HG03442 (cell line): ENCODE data around the gene EZH2.

Experiments used
- ATAC-seq: cut with Tn5 transposase; IDR thresholded peaks from one replicate; pipeline ENCODE4 v1.9.1; 2021; ENCODE audit warnings: mild to moderate bottlenecking, moderate library complexity; ENCODE audit not compliant: unreplicated experiment

Gene EZH2

DNA sequence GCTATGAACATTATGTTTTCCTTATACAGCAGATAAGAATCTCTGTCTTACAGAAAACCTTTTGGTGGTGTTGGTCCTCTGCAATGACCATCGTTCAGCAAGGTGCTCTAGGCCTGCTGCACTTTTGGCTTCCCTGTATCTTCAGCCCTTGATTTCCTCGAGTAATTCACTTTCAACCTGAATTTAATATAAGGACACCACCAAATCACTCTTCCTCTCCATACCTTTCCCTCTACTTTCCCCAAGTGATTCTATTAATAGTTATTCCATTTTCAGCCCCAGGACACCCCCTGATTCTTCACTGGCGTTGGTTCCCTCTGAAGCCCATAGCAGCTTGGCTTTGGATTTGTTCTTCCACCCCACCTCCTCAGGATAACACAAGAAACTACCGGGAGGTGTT lies 72.2 kb downstream of the EZH2 start:
- no peak for ATAC-seq

DNA sequence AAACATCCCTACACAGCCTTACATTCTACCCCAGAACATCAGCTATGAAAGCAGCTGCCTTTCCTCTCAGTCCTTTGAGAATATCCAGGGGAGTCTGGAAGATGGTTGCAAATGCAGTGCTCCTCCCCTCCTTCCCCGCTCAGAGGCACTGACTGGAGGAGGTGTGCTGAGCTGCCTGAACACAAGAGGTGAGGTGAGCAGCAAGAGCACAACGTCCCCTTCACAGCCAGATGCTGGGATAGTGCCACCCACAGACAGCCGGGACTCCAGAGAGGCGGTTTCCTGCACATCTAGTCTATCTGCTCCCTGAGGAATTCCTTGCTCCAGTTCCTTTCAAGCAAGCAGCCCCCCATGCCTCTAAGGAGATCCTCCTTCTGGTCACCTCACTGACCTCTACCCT lies 74.2 kb downstream of the EZH2 start:
- no peak for ATAC-seq

DNA sequence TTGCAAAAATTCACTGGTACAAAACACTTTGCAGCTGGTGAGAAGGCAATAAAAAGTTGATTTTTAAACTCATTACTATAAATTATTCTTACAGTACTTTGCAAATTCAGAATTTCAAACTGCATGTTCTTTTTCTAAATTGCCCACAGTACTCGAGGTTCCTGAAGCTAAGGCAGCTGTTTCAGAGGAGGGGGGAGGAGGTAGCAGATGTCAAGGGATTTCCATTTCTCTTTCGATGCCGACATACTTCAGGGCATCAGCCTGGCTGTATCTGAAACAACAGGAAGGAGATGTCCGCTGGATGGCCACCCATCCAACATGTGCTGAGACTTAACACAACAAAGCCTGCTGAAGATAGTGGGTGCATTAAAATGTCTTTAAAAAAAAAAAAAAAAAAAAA lies 76.7 kb downstream of the EZH2 start:
- ATAC-seq: no peak

DNA sequence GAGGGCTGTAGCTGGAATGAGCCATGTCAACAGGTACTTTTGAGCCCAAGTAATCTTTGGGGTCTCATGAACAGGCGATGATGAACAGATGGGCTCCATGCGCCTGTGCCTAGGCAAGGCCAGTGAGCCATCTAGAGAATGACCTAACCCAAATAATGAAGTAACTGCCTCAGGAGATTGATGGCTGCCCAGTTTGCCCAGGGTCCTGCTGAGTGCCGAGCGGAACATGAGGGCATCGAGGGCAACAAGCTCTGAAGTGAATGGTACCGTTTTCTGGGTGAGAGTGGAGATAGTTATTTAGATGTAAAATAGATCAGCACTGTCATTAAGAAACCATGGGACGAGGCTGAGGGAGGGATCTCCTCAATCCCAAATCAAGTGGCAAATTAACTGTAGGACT lies 77.9 kb downstream of the EZH2 start:
- ATAC-seq: no peak

DNA sequence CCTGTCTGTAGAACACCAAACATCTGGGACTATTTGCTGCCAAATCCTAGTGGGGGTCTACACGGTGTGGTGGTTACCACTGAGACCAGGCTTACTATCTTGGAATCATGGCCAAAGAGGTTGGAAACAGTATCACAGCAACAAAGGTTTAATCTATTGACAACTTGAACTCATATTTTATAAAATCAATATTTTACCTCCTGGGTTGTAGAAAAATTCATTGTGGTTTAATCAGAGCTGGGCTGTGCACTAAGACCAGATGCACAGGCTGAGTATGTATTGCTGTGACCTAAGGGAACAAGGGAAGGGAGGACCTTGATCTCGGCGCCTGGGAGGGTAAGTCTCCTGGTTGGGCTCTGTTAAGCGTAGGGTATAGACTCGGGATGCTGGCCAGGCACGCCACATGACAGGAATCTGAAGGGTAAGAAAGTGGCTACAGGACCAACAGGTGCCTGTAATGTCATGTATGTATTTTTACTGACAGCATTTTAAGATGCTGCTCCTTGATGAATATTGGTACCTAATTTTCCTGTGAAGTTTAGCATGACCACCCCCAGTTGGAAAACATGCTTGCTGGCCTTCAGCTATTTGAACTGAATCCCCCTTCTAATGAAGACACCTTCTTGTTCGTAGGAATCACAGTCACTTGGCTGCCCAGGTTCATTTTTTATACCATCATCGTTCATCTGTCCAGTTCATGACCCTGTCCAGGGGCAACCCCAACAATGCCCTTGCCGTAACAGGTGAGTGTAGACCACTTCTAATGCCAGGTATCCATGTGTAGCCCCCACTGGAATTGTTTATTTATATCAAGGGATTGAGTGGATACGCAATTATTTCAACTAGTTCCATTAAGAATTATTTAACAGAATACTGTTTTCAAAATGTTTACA lies 79.5 kb downstream of the EZH2 start:
- no peak for ATAC-seq

DNA sequence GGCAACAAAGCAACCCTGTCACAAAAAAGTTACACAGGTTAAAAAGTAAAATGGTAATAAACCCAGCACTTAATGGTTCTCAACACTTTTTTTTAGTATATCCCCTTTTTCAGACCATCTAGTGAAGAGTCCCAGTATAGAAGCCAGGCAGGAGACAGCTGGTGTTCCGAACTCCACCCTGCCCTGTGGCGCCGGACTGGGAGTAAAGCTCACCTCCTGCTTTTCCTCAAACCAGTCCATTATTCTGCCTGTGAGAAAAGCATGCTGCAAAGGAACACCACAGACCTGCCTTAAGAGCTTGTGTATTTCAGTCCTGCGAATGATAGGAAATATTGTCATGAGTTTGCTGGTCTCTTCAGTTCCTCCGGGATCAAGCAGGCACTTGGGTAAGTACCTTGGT lies 81.0 kb downstream of the EZH2 start:
- no peak for ATAC-seq

DNA sequence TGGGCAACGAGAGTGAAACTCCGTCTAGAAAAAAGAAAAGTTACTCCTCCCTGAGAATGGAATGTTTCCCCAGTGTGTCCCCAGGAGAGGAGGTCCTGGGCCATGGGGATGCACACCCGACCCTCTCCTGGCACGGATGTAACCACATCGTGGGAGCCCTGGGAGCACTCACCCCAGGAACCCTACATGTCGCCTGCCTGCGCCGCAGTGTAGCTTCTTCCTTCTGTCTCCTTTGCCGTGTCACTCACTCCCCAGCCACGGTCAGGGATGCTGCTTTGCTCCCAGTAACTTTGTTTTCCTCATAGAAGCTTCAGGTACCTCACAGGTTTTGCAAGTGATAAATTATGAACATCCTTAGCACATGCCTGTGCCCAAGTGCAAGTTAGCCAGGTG lies 82.0 kb downstream of the EZH2 start:
- no peak for ATAC-seq

DNA sequence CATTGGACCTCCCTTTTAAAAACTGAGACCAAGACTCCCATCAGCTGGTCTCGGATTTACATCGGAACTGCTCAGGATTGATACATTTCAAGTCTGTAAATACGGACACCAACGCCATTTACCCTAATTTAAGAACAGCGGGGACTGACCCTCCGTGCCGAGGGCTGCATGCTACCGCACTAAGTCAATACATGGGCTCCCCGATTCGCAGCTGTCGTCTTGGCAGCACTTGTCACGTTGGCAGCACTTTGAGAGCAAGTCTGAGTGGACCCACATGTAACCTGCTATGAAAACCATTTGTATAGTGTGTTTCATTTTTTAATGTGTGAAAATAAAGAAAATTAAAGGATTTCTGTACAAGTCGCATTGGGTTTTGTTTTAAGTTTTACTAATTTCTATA lies 83.4 kb downstream of the EZH2 start:
- no peak for ATAC-seq

DNA sequence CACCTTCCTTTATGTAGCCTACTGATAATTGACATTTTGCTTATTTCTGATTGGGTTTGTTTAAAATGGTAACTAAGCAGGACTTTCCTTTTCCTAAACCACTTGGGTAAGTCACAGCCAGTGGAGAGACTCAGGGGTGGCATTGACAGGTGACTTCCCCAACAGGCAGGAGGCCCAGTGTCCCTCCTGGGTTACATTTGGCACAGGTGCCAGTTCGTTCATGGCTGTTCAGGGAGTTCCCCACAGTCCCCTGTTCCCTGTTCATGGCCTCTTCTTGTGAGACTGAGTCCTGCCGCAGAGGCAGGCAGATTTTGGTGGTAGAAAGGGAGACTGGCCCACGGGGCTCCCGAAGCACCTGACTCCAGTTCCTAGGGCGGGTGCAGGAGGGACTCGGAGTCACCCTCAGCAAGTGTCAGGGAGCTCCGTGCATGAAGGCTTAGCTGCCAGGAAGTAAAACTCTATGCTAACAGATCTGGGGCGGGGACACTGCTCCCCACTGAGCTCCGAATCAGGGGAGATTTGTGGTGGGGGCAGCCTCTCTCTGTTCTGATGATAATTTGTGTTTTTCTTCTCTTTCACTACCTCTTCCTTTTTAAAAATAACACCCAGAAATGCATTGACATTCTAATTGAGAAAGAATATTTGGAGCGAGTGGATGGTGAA lies 84.1 kb downstream of the EZH2 start:
- ATAC-seq: no peak

DNA sequence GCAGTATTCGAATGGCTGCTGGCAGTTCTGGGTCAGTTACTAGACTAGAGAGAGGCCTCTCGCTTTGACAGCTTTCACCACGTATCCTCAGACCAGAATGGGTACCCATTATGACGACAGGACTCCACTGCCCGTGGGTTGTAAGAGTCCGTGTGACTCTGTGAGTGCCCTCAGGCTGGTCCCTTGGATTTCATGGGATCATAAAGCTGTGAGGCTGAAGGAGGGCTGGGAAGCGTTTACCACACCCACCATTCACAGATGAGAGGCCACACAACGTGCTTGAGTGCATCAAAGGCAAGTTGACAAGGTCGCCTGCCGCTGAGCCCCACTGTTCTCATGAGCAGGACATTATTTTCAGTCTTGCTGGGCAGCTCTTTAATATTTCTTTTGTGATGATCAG lies 87.2 kb downstream of the EZH2 start:
- ATAC-seq: no peak

DNA sequence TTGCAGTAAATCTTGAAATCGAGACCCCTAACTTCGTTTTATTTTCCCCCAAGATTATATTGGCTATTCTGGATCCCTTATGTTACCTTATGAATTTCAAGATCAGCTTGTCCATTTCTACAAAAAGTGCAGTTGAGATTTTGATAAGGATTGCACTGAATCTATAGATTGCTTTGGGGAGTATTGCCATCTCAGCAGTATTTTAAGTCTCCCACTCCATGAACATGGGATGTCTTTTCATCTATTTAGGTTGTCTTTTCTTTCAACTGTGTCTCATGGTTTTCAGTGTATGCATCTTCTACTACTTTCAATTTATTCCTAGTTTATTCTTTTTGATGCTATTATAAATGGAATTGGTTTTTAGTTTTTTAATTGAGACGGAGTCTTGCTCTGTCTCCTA lies 89.6 kb downstream of the EZH2 start:
- ATAC-seq: no peak

DNA sequence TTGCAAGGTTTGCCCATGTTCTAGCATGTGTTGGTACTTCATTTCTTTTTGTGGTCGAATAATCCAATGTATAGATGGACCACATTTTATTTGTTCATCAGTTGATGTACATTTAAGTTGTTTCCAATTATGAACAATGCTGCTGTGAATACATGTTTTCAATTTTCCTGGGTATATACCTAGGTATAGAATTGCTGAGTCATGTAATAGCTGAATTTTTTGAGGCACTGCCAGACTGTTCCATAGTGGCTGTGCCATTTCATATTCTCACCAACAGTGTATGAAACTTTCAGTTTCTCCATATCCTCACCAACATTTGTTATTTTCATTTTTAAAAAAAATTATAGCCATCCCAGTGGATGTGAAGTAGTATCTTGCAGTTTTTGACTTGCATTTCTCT lies 90.5 kb downstream of the EZH2 start:
- no peak for ATAC-seq

DNA sequence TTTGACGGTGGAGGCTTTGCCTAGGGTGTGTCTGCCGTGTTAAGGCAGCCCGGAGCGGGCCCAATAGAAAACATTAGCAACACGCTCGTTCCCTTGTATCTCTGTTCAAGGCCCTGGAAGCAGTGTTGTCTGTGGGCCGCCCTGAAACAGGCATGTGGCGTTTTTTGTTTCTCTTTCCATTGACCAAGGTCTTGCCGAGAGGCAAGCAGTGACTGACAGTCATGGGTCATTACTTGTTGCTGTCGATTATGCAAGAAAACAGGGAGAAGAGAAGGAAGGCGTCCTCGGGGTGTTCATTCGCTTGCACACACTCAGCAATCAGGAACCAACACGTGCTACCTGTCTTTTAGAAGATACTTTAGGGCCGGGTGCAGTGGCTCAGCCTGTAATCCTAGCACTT lies 92.5 kb downstream of the EZH2 start:
- ATAC-seq: no peak

DNA sequence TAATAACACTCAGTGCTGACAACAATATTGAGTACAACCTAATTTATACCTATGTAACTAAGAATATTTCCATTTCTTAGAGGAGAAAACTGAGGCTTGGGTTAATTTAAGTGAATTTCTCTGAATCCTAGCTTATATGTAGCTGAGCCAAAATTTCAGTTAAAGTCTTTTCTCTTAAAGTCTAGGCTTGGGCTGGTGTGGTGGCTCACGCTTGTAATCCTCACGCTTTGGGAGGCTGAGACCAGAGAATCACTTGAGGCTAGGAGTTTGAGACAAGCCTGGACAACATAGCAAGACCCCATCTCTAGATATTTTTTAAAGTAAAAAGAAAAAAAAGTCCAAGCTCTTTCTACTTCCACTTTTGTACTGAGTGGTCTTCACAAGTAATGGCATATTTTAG lies 93.2 kb downstream of the EZH2 start:
- ATAC-seq: no peak

DNA sequence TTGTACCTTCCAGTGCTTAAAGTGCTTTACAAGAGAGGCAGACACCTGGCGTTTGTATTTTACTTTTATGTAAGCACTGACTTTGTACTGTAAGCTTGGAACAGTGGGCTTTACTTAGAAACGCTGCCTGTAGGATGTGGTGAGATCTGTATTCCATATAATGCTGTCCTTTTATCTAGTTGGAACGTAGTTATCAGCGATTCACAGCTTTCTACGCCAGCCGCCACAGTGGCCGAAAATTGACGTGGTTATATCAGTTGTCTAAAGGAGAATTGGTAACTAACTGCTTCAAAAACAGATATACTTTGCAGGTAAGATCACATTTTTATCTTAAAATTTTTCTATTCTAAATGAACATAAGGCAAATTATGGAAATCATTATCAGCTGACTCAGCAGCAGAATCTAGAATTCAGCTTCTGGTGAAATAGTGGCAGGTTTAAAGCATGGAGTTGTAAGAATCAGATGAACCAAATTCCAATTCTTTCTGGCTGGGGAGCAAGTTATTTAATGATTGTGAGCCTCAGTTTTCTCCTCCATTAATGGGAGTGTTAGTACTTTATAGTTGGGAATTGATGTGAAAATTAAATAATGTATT lies 93.9 kb downstream of the EZH2 start:
- no peak for ATAC-seq

DNA sequence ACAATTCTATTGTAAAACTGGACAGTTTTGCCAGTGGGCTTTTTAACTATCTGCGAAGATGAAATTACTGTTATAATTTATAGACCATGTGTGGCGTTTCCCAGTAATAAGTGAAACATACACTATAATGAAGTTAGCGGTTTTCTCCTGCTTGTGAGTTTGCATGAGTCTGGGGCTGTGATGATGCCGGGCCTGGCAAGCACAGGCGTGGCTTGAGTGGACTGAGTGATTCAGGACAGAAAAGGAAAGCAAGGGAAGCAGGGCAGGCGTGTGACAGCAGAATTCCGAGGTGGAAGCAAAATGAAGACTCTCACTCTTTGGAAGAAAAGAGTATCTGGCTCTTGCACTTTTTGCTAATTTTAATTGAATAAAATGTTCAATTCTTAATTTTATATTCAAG lies 94.9 kb downstream of the EZH2 start:
- ATAC-seq: no peak

DNA sequence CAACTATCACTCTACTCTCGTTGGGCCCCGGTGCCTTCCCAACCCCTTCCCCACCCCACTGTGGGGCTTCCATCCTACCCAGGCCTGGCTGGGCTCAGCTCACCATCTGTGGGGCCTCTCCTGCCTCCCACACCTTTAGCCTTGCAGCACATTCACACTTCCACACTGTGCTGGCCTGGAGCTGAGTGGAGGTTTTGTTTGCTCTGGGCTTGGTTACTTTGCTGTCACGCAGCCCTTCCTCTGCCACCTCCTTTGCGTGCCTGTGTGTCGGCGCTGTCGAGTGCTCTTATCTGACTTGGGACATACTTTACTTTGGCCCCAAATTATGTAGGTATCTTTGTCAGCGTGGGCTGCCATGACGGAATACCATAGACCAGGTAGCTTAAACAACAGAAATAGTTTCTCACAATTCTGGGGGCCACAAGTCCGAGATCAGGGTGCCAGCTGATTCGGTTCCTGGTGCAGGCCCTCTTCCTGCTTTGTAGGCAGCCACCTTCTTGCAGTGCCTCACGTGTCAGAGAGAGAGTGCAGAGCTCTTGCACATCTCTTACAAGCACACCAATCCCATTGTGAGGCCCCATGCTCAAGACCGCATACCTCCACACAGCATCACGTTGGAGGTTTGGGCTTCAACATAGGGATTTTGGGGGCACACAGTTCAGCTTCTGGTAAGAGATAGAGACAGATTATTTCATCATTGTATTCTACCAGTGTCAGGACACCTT lies 96.4 kb downstream of the EZH2 start:
- no peak for ATAC-seq

DNA sequence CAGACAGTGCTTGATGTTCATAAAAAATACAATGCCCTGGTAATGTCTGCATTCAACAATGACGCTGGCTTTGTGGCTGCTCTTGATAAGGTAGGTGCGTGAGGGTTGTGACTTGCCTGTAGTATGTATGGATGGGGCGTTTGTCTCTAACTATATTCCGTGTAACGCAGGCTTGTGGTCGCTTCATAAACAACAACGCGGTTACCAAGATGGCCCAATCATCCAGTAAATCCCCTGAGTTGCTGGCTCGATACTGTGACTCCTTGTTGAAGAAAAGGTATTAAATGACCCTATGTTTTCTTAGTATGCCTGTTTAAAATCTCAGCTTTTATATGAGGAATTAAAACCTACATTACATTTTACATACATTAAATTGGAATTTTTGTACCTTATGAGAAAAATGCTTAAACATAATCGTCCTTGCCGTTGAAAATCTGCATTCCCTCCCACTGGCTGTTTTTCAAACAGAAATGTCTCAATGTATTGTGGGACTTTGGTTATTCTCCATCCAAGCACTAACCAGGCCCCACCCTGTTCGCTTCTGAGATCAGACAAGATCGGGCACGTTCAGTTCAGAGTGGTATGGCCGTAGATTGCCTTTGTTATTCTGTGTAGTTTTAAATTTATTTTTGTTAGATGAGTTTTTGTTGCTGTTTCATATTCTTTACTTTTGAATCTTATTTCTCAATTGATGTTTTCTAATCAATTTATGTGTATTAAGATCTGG lies 100.1 kb downstream of the EZH2 start:
- no peak for ATAC-seq

DNA sequence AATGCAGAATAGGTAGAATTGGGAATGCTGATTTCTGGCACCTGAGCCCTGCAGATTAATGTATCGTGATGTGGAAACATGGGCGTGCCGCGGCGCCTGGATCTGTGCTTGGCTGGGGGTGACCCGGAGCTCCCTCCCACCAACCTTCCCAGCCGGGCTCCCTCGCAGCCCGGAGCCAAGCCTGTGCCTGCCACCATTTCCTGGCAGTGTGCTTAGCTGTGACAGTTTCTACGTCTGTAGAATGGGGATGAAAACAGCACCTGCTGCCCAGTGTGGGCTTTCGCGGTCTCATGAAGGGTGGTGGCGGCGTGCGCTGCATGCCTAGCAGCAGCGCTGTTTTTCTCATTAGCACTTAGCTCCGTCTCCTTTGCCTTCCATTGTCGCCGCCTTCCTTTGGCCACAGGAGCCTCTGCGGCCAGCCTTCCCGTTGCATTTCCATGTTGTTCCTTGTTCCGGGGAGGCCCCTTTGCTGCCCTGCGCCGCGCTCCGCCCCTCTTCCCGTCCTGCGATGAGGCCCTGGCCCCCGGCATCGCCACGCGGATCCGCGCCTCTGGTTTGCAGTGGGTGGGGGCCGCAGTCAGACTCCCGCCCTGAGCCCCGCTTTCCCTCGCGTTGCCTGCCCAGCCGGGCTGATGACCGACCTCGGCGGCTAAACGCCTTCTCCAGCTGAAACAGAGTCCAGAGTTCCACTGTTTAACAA lies 101.2 kb downstream of the EZH2 start:
- no peak for ATAC-seq

DNA sequence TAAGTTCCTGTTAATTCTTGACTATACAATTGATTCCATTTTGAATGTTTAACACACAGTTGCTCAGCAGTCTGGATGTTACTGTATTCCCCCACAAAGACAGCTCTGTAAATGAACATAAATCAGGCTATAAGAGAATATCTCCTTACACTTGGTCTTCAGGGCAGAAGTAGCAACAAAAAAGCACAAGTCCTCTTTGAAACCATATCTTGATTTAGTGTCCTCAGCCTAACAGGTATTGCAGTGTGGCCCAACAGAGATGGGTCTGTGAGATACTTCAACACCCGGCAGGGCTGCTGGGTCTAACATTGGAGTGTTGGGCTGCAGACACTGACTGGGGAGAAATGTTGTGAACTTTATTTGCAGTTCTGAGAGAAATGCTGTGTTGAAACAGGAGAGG lies 109.6 kb downstream of the EZH2 start:
- ATAC-seq: no peak
